Uterus (tissue), 2 donors: ENCODE results near the gene SMIM24.

Experiments
- CTCF ChIP-seq, 4 experiments: fragments of 200-600 bp in 2 of 4; fragments of 450-650 bp in 2 of 4; sonication (generic) in 2 of 4; IDR thresholded peaks; one replicate each; pipeline ENCODE4 v1.5.1; 2016 to 2019; ENCODE audit warnings: antibody characterized with exemption in 4 of 4, mild to moderate bottlenecking in 2 of 4, moderate library complexity in 1 of 4
- POLR2A ChIP-seq, 2 donors: fragments of 450-650 bp; IDR thresholded peaks; one replicate each; pipeline ENCODE4 v1.6.1; 2016; ENCODE audit warnings: antibody characterized with exemption in 2 of 2, mild to moderate bottlenecking in 1 of 2, moderate library complexity in 1 of 2

GRCh38 chr19:3463714-3464586 is 16.4 kb downstream of the SMIM24 start:
- TF ChIP-seq CTCF (IDR thresholded peaks at IDR 0.05) (no peak), POLR2A (IDR thresholded peaks at IDR 0.05) (no peak)
